HT-29 (cell line): Measurements from ENCODE around the gene DIP2B. TPM values are rescaled to one million over a fixed set of nuclear protein-coding genes. Genes with fewer than 3 reads are reported as not detected.
"Not testable (repeated sequence)": the region's sequence is repeated elsewhere in the genome, so short reads cannot be mapped to it uniquely, and the experiment has no call there.

Experiments
- DNase-seq: peaks from one replicate; pipeline ENCODE4 v3.0.0-alpha.2; 2015; ENCODE audit warnings: low spot score
- total RNA-seq: library from RNA; depleted of rRNA; stranded (reverse); fragments of >200 nt; shearing (Covaris generic); gene quantifications from 2 replicates; pipeline ENCODE4 v1.2.3, GENCODE V29; 2014

Gene DIP2B
- total RNA-seq, 1 experiment from 2014 or later, result 21.4 TPM

DNA sequence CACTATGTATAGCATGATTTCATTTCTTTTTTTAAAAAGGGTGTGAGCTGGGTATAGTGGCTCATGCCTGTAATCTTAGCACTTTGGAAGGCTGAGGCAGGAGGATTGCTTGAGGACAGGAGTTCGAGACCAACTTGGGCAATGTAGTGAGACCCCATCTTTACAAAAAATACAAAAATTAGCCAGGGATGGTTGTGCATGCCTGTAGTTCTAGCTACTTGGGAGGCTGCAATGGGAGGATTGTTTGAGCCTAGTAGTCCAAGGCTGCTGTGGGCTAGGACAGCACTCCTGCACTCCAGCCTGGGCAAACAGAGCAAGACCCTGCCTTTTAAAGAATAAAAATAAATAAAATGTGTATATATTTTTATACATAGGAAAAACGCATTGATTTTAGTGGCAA lies 43.0 kb downstream of the DIP2B start:
- DNase-seq, result no peak

- no peak for DNase-seq
These were observed 45.1 kb downstream of the DIP2B start for GRCh38 chr12:50549885-50550284.

DNA sequence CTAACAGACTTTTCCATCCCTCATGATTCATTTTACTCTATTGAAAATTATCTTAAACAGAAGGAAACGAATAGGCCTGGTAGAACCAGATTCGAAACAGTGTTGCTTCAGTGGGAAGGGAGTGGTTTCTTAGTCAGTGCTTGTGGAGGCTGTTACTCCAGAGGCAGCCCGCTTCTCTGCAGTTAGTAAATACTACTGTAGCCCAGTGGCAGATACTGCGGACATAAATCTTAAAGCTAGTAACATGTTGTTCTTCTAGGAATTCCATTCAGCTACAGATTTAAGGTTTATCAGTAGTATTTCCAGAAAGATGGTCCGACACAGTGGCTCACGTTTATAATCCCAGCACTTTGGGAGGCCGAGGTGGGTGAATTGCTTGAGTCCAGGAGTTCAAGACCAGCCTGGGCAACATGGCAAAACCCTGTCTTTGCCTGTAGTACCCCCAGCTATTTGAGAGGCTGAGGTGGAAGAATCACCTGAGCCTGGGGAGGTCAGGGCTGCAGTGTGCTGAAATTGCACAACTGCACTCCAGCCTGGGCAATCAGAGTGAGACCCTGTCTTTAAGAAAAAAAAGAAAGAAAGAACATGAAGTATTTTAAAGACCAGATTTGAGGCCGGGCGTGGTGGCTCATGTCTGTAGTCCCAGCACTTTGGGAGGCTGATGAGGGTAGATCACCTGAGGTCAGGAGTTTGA lies 45.9 kb downstream of the DIP2B start:
- no peak for DNase-seq

GRCh38 chr12:50551866-50552265 lies 47.1 kb downstream of the DIP2B start:
- DNase-seq, result no peak

DNA sequence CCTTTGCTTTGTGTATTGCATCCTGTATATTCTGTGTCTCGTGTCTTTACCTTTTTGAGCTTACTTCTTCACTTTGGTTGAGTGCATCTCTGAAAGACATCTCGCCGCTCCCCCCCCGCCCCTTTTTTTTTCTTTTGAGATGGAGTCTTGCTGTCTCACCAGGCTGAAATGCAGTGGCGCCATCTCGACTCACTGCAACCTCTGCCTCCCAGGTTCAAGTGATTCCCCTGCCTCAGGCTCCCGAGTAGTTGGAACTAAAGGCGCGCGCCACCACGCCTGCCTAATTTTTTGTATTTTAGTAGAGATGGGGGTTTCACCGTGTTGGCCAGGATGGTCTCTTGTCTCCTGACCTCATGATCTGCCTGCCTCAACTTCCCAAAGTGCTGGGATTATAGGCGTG lies 49.9 kb downstream of the DIP2B start:
- DNase-seq, result no peak

DNA sequence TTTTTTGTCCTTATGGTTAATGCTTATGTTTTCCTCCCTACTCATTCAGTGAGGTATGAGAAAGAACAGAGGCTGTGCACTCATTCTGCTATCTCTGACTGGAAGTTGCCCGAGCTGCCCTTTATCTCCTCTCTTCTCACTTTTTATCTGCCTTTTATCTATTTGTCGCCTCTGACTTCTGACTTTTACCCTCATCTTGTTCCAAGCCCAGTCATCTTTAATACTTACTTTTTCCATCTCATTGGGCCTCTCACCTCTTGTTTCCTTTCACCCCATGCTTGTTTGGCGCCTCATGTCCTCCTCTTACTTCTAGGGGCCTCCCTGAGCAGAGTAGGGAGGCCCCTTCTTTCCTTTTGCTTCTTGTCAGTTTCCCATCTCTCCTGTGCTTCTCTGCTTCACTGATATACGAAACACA lies 50.7 kb downstream of the DIP2B start:
- no peak for DNase-seq

GRCh38 chr12:50556273-50556672 lies 51.5 kb downstream of the DIP2B start:
- no peak for DNase-seq

DNA sequence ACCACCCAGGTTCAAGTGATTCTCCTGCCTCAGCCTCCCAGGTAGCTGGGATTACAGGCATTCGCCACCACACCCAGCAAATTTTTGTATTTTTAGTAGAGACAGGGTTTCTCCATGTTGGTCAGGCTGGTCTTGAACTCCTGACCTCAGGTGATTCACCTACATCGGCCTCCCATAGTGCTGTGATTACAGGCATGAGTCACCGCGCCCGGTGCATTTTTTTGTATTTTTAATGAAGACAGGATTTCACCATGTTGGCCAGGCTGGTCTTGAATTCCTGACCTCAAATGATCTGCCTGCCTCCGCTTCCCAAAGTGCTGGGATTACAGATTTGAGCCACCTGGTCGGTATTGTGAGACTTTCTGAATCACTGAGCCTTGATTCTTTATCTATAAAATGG lies 52.0 kb downstream of the DIP2B start:
- not testable (repeated sequence) for DNase-seq

DNA sequence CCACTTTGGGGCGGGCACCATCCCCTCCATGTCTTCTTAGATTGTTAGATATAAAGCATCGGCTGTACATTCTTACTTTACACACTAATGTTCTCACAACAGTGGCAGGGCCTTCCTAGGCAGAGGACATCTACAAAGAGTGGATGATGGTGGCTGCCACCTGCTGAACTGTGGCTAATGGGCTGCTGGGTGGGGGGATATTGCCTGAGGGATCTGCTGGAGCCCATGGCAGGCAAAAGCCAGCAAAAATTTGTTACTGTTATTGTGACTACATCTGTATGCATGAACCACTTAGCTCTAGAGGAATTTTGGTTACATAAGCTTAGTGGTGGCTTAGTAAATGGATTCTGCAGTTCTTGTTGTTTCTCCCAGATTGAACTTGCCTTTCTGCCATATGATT lies 52.6 kb downstream of the DIP2B start:
- no peak for DNase-seq

GRCh38 chr12:50558970-50559369 lies 54.2 kb downstream of the DIP2B start:
- no peak for DNase-seq

- DNase-seq, result no peak
These were observed 58.0 kb downstream of the DIP2B start for GRCh38 chr12:50562520-50563433.

- no peak for DNase-seq
These were observed 58.6 kb downstream of the DIP2B start for GRCh38 chr12:50563434-50563787.

DNA sequence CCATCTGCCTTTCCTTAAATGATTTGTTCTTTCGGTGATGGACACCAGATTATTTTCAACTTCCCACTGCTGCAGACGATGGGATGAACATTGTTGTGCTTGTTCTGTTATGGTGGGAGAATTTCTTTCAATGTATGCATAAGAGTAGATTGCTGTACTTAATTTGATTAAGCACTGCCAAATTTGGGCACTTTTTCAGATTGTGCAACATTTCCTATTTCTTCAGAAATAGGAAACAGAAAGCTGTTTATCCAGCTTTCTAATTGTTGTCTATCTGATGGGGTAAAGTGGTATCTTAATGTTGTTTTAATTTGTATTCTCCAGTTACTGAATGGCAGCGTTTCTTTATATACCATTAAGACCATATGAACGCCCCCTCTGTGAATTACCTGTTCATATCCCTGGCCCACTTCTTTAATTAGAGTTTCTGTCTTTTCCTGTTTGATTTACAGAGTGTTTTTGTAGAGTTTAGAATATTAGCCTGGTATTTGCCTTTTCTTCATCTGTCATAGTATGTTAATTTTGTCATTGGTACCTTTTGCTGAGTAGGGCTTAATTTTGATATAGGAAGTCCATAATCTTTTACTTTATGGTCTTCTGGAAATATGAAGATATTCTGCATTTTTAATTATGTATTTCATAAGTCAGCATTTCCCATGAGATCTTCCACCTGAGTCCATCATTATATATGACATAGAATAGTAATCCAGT lies 59.6 kb downstream of the DIP2B start:
- no peak for DNase-seq

DNA sequence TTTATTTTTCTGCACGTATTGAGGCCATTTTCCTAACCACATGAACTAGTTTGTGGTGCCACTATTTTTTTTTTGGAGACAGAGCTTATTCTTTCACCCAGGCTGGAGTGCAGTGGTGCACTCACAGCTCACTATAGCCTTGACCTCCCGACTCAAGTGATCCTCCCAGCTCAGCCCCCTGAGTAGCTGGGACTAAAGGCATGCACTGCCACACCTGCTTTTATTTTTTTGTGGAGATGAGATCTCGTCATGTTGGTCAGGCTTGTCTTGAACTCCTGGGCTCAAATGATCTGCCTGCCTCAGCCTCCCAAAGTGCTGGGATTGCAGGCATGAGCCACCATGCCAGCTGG lies 60.1 kb downstream of the DIP2B start:
- no peak for DNase-seq

GRCh38 chr12:50566066-50566465 lies 61.3 kb downstream of the DIP2B start:
- no peak for DNase-seq

- no peak for DNase-seq
These were observed 63.1 kb downstream of the DIP2B start for GRCh38 chr12:50567926-50568325.

DNA sequence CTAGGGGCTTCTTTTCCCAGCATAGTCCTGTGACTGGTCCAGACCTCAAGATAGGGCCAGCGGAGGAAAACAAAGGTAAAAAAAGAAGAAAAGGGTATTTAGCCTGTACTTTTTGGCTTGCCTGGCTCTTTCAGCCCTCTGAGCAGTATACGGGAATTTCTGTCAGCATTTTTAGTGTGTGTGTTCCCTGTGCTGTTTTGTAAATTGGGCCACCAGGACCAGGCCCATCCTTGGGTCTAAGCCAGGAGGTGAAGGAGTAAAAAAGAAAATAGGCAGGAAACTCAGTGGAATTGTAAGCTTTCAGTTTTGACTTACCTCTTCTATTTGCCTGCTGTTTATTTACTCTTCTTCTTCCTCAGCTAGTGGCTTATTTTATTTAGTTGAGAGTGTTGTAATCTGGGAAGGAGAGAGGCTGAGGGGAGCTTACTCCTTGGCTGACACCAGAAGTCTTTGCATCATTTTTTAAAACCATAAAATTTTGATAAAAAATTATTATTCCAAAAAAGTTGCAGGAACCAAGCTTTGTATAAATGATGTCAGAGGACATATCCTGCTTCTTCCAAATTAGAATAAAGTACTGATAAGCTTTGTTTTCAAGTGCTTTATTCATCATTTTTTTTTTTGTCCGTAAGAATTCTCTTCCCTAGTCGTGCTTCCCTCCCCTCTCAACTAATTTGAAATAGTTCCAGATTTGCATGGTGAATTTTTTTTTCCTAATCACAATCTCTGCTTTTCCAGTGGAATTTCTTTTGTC lies 63.7 kb downstream of the DIP2B start:
- DNase-seq, result no peak

GRCh38 chr12:50569321-50569720 lies 64.5 kb downstream of the DIP2B start:
- DNase-seq, result no peak

DNA sequence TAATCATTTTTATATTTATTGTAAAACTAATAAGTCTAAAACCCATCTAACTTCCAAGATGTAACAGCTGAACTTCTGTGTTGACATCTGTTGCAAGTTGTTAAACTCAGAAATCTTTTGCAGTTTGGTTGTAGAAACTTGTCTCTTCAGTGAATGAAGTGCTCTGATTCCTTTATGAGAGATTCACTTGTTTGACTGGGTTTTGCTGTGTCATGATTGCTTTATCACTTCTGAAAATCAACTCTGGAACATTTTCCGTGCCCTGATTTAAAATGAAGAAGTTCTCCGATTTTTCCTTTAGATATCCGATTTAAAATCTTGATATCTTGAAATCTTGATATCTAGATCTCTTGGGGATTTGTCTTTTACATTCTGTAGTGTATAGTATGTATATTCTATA lies 65.1 kb downstream of the DIP2B start:
- no peak for DNase-seq

DNA sequence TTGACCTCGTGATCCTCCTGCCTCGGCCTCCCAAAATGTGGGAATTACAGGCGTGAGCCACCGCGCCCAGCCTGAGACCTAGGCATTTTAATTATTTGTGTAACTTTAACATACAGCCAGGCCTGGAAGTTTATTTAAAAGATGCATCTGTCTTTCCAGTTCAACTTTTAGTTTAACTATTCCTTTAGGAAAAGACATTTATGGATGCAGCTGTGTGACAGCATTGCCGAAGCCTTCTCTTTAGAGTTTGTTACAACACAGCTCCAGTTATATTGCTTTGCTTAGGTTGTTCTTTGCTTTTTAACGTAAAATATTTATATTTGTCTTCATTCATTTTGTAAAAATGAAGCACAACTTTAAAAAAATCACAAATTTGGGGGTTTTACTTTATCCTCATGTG lies 67.0 kb downstream of the DIP2B start:
- no peak for DNase-seq

GRCh38 chr12:50572287-50572686 lies 67.5 kb downstream of the DIP2B start:
- no peak for DNase-seq

DNA sequence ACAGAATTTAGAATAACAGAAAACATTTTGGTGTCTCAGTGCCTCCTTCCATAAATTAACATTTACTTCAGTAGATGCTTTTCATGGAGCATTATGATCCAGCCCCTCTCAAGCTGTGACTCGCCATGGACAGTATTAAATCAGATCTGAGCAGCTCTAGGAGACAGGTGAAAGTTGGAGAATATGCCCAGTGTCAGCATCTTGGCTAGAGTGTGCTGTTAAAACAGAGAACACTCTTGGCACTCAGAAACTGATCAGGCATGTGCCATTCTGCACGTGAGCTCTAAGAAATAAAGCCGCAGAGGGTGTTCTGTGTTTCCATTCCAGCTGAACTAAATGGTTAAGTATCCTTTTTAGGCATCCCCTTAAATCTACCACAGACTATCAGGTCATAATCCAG lies 68.0 kb downstream of the DIP2B start:
- no peak for DNase-seq
